Astrocyte of the hippocampus (primary cell): ENCODE results near the gene AGA.
A peak's percentile ranks its signal among the peaks of the same experiment; 100 is the strongest.

ENCODE experiments used
- DNase-seq: peaks from one replicate; pipeline ENCODE4 v3.0.0; 2011; ENCODE audit warnings: low read depth, low spot score

Gene AGA

DNA sequence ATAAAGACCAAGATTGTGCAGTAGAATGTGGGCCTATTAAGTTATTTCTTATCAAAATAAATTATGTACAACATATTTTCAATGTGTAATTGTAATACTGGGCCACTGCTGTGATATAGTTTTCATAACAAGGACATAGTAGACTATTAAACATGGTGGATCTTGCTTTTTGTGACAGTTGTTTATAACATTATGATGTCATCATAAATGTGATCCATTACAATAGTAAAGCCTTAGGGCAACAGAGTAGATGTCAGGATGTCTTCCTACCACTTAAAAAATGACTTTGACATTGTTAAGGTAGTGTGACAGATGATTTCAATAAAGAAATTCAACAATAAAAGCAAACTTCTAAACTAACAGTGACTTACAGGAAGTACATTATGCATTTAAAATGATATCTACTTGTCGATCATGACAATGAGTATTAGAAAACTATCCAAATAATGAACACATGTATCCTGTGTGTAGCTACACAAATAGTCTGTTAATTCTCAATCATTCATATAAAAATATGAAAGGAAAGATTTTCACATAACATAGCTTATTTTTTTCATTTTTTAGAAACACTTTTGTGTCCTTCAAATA lies 5.3 kb upstream of the AGA start:
- DNase-seq: no peak

- DNase-seq: no peak
These were observed 4.3 kb upstream of the AGA start for GRCh38 chr4:177446586-177446985.

DNA sequence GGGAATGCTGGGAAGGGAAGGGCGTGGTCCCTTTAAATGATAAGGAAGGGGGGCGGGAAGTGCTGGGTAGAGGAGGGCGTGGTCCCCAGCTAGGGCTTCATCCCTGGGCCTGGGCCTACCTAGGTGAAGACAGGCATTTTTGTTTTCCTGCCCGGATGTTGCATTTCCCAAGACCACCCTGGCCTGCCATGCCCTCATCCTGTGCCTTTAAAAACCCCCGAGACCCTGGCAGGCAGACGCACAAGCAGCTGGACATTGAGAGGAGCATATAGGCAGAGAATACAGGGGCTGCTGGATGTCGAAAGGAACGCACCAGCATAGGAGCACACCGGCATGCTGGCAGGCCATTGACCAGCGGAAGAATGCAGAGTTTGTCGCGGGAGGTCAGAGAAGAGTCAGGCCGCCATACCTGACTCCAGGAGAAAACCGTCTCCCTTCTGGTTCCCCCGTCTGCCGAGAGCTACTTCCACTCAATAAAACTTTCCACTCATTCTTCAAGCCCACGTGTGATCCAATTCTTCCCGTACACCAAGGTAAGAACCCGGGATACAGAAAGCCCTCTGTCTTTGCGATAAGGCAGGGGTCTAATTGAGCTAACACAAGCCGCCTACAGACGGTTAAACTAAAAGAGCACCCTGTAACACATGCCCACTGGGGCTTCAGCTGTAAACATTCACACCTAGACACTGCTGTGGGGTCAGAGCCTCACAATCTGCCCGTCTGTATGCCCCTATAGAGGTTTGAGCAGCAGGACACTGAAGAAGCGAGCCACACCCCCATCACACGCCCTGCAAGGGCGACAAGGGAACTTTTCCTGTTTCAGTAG lies 2.9 kb upstream of the AGA start:
- no peak for DNase-seq

- no peak for DNase-seq
These were observed 1.0 kb downstream of the AGA start for GRCh38 chr4:177441061-177441802.

GRCh38 chr4:177436456-177436855 lies 5.8 kb downstream of the AGA start:
- no peak for DNase-seq

DNA sequence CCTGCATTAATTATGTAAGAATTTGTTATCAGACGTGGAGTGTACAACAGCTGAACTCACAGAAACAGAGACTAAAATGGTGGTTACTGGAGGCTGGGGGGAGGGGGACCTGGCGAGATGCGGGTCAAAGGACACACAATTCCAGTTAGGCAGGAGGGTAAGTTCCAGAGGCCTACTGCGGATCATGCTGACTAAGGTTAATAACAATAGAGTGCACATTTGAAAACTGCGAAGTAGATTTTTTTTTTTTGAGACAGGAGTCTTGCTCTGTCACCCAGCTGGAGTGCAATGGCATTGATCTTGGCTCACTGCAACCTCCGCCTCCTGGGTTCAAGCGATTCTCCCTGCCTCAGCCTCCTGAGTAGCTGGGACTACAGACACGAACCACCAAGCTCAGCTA lies 7.6 kb downstream of the AGA start:
- DNase-seq: no peak

DNA sequence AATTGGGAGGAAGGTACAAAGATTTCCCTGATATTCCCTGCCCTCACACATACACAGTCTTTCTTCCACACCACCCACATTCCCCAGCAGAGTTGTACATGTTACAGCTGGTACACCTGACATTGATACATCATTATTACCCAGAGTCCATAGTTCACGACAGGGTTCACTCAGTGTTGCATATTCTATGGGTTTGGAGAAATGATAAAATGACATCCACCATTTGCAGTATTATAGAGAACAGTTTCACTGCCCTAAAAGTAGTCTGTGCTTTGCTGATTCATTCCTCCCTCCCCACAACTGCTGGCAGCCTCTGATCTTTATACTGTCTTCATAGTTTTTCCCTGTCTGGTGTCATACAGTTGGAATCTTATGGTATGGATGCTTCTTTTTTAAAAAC lies 15.0 kb downstream of the AGA start:
- DNase-seq: no peak

- DNase-seq: no peak
These were observed 22.8 kb downstream of the AGA start for GRCh38 chr4:177419434-177419833.

GRCh38 chr4:177413656-177414055 lies 28.6 kb downstream of the AGA start:
- DNase-seq: no peak

- no peak for DNase-seq
These were observed 29.2 kb downstream of the AGA start for GRCh38 chr4:177413076-177413475.

DNA sequence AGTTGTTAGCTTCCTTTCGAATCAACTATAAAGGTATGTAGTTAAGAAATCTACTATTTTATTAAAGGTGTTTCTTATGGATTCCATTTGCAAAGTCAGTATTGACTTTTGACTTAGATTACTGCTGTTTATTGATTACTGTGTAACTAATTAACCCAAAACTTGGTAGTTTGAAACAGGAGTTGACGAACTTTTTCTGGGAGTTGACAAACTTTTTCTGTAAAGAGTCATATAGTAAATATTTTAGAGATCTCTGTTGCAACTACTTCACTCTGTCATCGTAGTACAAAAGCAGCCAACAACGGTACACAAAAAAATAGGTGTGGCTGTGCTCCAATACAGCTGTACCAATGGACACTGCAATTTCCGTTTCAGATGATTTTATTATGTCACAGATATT lies 30.2 kb downstream of the AGA start:
- no peak for DNase-seq

DNA sequence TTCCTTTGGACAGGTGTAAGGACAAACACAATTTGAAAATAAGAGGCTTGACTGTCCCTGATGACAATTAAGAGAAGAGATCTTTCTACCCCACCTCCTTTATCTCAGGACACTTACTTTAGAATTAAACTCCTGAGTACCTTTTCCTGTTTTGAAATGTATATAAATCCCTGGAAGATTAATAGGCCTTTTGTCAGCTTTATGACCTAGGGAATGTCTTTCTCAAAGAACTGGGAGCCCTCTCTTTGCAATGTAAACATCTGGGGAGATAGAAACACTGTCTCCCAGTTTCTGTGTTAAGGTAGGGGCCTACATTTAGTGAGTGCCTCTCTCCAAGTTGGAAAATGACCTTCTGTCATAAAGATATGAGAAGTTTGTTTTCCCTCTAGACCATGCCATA lies 31.7 kb downstream of the AGA start:
- no peak for DNase-seq

DNA sequence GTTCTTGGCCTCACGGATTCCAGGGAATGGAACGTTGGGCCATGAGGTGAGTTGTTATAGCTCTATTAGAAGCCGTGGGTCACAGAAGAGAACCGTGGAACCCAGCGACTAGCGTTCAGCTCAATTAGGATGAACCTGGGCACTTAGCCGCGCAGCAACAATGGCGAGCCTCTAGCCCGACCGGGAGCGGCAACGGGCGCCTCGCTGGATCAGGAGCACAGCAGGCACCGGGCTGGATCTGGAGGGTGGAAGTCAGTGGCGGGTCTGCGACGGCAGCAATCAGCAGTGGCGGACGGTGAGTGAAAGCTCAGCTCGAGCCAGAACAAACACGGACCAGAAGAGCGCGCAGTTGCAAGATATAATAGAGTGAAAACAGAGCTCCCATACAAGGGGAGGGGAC lies 34.2 kb downstream of the AGA start:
- DNase-seq: no peak

DNA sequence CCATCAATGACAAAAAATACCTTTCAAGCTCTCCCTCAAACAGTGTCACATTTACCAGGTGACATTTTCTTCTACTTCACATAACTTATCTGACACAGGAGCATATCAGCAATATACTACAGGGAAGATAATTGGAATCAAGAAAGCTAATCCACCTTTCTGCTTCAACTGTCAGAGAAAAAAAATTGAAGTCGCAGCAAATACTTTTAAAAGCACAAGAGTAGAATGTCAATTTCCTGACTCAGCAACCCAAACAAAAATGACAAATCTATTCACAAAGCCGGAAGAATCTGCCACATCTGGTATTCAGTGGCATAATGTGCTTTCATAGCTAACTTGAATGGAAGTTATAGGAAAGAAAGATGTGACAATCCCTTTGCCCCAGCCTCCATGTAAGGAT lies 36.7 kb downstream of the AGA start:
- peak; percentile 9 for DNase-seq

DNA sequence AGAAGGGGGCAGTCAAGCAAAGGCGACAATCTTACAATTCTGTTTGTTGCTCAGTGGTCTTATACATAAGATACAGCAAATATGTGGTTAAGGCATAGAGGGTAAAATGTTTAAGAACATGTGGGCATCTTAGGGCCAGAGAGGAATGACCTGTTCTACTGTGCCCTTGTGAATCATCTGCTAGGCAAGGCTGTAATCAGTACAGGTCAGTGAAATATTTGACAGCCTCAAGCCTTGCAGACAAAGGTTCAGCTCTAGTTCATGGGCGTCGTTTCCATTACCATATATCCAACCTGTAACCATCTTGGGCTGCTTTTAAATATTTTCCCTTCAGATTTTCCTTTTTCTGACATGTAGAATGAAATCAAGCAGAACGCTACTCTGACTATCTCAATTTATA lies 37.3 kb downstream of the AGA start:
- DNase-seq: no peak

DNA sequence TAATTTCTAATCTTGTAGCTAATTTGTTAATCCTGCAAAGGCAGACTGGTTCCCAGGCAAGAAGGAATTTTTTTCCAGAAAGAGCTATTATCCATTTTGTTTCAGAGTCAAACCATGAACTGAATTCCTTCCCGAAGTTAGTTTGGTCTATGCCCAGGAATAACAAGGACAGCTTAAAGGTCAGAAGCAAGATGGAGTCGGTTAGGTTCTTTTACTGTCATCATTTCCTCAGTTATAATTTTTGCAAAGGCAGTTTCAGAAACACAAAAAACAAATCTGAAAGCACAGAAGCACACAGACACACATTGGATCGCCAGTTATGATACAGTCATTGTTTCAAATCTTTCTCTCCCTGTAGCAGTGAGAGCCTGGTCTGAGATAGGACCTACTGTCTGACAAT lies 37.9 kb downstream of the AGA start:
- DNase-seq: no peak

DNA sequence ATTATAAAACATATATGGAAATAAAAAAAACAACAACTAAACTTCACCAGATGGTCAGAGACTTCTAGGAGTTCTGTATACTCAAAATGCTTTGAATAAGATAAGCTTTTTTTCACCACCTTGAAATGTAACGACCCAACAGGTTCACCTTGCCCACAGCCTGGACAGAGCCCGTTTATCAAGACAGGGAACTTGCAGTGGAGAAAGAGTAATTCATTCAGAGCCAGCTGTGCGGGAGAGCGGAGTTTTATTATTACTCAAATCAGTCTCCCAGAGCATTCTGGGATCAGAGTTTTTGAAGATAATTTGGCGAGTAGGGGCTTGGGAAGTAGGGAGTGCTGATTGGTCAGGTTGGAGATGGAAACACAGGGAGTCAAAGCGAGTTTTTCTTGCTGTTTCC lies 38.5 kb downstream of the AGA start:
- DNase-seq: no peak

GRCh38 chr4:177401658-177402273 lies 40.5 kb downstream of the AGA start:
- DNase-seq: no peak

- DNase-seq: peak; percentile 36
These were observed 42.2 kb downstream of the AGA start for GRCh38 chr4:177400030-177400429.

DNA sequence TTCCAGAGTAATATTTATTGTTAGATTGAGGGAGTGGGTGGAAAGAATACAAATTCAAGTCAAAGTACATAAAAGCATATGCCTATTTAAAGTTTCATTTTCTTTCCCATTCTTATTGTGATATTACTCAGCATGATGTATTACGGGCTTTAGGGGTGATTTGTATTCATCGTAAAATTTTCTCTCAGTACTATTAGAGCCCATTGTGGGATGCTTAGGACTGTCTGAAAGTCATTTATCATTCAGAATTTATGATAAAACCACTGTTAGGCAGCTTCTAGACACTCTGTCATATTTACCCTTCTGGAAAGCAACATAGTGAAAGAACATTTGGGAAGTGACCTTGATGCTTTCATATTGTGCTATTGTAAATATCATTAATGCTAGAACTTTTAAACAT lies 45.9 kb downstream of the AGA start:
- DNase-seq: no peak

GRCh38 chr4:177393236-177393635 lies 49.0 kb downstream of the AGA start:
- DNase-seq: peak; percentile 22

GRCh38 chr4:177391953-177392352 lies 50.3 kb downstream of the AGA start:
- DNase-seq: no peak
